Fibroblast of skin of scalp (primary cell): ENCODE results near the gene ZBTB25.

ENCODE experiments used
- DNase-seq: peaks from one replicate; pipeline ENCODE4 v3.0.0-alpha.2; 2013

Gene ZBTB25

DNA sequence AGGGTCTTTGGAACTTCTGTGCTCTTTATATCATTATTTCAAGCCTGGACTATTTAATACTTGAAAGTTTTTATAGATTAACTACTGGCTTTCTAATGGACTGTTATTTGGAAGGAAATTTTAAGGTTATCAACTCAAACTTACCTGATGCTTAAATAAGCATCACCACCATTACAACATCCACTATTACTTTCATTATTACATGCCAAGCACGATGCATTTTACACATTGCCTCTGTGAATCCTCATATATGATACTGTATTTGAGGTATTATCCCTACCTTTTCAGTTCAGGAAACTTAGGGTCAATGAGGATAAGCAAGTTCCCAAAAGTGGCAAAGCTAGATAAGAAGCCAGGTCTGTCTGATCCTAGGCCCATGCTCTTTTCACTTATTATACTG lies 13.3 kb upstream of the ZBTB25 start:
- no peak for DNase-seq

DNA sequence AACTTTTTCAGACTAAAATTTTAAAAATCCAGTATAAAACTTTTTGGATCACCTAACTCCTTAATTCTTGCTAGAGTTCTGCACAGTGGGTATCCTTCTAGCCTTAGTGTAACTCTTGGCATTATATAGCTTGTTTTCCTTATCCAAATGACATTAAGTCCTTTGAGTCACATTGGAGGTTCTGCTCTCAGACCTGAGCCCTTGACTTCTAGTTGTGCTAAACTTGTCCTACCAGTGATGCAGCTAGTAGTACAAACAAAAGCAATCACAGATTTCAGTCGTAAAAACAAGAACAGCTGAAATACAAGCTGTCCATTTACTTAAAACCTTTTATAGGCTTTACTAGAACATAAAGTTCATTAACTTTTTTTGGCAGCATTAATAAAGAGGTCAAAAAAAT lies 11.4 kb upstream of the ZBTB25 start:
- DNase-seq, result no peak

DNA sequence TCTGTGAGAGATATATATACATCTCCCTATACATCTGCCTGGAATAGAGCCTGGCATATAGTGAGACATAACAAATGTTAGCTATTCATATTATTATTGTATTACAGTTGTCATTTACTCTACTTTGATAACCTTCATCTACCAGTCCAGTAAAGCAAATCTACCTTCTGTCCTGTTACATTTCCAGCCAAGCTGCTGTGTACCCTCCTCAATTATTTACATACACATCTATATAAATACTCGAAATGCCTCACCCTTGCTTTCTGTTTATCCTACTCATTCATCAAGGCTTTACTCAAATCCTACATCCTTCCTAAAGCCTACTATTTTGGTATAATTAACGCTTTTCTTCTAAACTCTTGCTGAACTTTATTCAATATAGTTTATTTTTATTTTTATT lies 9.6 kb upstream of the ZBTB25 start:
- no peak for DNase-seq

DNA sequence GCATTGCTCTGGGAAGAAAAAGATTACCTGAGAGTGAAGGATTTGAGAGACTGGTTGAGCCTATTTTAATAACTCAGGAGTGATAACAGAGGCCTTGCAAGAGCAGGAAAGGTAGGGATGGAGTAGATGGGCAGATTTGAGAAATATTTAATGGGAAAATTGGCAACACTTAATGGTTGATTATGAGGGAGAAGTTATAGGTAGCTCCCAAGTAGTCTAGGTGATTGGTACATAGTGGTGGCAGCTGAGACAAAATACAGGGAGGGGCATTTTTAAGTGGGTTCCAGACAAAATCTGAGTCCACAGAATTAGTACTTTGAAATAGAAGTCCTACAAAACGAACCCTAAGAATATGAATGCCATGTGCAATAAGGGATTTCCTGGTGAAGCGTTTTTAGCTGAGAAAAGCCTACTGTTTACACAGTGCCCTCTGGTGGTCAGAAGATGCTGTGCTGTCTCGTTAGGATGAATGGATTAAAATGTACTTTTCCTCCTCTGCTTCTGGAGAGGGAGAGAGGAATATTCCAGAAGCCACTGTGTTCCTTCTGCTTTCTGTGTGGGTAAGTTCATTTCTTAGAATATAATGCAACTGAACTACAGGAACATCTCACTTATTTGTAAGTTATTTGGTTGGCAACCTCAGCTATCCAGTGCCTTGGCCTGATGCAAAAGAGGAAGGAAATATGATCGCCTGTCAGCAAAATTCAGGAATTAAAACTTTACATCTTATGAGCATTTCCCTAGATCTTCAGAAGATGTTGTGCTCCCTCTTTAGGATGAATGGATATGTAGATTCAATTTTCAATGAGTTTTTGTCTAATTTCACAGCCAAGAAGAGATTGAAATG lies 7.4 kb upstream of the ZBTB25 start:
- peak; percentile 67 for DNase-seq

DNA sequence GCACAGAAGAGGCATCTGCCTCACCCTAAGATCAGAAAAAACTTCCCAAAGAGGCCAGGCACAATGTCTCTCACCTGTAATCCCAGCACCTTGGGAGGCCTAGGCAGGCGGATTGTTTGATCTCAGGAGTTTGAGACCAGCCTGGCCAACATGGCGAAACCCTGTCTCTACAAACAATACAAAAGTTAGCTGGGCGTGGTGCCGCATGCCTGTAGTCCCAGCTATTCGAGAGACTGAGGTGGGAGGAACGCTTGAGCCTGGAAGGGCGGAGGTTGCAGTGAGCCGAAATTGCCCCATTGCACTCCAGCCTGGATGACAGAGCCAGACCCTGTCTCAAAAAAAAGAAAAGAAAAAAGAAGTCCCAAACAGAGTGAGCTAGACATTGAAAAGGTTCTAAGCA lies 5.4 kb upstream of the ZBTB25 start:
- DNase-seq, result no peak

DNA sequence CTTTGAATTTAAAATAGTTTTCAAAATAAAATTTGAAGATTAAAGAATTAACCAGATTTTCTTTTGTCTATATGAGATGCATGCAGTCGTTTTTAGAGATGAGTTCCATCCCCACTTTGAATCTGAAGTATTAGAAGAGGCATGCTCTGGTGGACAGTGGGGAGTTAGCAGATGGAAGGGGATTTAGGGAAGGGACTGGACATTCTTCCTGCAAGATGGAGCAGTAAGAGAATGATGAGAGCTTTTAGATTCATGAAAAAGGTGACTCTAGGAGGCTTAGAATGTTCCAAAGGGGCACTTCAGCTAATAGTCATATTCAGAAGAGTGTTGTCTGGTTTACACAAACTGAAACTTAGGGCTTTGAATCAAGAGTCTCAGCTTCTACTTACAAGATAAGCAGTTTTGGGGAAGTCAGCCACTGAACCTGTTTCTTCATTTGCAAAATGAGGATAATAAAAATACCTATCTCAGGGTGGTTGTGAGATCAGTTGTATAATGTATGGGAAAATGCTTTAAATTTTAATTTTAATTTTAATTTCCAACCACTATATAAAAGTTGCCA lies 4.7 kb upstream of the ZBTB25 start:
- no peak for DNase-seq

DNA sequence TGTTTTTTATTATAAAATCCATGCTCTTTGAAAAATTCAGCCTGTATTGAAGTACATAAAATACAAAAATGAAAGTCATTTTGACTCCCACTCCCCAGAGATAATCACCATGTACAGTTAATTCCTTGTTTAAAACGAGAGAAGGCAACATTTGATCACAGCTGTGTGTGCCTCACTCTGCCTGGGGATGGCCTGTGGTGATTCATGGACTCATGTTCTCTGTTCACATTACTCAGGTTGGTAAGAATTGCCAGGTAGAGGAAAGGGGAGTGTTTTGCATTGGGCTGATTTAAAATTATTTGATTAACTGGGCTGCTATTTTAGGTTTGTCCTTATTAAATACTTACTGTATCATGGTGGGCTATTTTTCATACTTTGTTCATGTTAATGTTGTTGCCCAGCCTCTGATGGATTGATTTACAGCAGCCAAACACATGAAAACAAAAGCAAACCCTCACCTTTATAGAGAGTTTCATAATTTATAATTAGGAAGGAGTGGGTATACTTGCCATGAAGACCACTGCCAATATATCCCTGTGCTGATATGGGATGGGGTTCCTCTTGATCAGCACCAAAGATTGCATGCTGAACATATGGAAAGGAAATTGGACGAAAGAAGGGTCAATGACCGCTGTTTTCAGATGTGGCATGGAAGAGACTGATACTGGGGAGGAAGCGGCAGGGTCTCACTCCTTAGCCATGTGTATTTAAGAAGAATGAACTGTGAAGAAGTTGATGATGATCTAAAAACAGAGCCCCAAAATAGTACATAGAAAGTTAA lies 3.9 kb upstream of the ZBTB25 start:
- DNase-seq, result no peak

DNA sequence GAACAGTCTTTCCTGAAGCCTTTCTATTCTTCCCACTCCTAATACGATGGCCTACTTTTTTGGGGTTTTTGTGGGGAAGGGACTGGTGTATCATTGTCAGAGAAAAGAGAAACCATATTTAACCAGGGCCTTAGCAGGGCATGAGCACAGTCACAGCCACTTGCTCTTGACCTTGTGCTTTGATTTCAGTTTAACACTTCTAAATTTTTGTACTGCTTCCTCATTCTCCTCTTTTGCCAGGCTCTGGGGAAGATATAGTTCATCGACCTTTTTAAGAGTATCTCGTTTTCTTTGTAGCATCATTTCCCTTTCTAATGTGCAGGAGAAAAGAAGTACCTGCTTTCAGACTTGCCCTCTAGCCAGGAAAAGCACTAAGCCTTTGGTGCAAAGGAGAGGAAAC lies 3.1 kb upstream of the ZBTB25 start:
- no peak for DNase-seq

DNA sequence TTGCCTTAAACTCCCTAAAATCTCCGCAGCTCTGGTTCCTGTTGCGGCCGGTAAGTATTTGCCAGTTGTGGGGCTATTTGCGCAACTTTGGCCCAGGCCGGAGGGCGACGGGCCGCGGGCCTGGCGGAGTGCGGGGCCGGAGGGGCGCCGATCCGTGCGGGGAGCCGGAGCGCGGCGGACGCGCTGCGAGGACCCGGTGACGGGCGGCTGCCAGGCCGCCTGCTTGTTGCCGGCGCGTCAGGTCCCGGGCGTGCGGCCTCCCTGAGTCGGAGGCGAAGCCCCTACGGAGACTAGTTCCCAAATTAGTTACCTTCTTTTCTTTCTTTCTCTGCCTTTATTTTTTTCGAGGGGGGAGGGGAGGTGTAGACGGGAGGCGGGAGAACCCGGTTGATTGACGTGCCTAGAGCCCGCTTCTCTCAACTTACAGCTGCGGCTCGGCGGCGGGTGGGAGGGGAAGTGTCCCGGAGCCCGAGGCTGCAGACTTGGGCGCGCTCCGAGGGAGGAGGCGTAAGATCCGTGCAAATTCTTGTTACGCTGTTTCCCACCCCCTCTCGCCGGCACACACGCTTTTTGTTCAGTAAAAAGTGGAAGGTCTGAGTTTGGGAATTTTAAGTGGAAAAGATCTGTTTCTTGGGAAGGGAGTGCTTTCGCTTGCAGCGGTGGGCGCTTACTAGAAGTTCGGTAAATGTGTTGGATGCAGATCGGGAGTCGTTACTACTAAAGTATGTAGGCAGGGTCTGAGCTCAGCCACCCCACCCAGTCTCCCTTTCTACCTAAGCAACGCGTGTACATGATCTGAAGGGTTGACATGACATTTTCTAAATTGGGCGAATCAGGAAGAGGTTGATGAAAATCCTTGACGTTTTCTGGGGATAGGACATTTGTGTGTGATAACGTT lies 1.5 kb upstream of the ZBTB25 start:
- peak; percentile 92 for DNase-seq

DNA sequence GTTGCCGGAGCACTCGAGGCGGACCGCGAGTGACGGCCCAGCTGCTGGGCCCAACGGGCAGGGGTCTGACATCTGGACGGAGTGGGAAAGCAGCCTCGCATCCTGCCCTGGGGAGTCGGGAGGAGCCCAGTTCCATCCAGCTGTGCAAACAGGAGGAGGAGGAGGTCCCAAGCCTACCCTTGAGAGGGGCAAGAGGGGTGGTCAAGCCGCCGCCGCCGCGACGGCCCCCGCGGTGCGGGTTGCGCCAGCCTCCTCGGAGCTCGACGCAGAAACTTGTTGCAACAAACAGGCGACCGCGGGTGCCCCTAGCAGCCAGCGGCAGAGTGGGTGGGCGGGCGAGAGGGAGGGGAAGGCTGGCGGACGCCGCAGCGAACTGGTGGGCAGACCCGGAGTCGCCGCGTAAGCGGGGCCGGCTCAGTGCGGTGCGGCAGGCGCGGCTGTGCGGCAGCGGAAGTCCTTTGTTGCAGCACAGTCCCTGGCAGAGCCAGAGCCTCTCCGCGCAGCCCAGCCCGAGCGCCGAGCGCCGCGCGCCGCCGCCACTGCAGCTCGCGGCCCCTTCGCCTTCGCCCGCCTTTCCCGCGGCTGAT lies 765 bp upstream of the ZBTB25 start, which contains the start of gene ZBTB1:
TSS of gene ZBTB1 (plus strand) at position 461 of the 587 bp plus-strand sequence. CDS start 16,735 bp downstream, outside the sequence.
- DNase-seq, result peak; percentile 92

DNA sequence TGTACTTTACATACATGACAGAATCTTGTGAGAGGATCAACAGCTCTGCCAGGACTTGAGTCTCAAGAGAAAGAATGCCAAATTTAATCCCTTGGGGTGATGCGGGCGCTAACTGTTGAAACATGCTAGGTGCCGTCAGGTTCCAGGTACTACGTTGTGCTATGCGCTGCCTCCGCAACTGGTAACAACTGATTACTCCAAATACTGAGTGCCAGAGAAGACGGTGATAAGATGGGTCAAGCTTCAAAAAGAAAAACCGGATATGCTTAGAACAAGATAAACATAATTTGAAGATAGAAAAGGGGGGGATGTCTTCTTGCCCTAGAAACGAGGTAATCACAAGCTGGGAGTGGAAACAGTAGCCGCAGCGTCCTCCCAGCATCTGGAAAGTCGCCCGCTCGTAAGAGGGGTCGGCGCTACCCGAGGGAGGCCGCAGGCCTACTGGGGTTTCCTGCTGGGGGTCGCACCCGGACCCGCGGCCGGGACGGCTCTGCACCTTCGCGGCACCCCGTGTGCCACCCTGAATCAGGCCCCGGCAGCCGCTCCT lies 678 bp downstream of the ZBTB25 start:
- DNase-seq, result no peak

DNA sequence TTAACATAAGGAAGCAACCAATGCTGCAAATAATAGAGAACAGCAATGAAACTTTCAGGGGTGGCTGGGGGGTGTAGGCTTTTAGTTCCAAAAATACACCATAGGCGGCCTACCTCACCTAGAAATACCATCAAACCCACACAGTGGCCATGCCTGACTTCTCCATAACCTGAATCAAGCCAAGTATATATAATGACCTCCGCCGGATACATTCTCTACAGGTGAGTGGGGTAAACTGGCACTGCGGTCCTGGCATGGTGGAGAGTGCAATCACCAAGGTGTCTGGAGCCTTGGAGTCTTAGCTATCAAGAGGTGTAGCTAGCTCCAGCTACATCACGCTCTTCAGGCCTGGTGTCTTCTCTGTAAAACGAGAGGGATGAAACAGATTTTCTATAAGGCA lies 1.2 kb downstream of the ZBTB25 start:
- DNase-seq, result no peak

DNA sequence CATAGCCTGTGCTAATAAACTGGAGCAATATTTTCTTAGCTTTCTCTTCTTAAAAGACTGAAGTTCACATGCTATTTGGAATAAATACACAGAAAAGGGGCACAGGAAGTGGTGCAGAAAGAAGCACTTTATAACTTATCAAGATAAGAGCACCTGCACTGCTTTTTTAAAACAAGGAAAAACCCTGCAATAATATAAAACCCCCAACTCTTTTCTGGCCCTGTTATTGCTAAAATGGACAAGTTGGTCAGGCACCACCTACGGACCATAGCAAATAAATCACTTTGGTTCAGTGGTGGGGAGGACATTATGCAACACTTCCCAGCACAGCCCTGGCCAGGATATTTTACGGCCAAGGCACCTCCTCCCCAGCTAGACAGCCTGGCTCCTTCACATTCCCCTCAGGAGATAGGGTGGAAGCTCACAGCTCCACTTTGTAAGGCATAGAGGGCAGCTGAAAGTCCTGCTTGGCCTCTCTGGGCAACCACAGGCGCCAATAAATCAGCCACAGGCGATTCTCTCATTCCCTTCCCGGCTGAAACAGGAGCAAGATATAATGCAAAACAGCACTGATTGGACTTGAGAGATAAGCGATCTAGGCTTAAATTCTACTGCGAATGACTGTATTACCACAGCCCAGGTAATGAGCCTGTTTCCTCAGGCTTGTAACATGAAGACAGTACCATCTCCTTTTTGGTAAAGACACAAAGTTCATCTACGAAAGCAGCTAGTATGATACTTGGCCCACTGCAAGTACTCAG lies 2.0 kb downstream of the ZBTB25 start:
- DNase-seq, result peak; percentile 38

DNA sequence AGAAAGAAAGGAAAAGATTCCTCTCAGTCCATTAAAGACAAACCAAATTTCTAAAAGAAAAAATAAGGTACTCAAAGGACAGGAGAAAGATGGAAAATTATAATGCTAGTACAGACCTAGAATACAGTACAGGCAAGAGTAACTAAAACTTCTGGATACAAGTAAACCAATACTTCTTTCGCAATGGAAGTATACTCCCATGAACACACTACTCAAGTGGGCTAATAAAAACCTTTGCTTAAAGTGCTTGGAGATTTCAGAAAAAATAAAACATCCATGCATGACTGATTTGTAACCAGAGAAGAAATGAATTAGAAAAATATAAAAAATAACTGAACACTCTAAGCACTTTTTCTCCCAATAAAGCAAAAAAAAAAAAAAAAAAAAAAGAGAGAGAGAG lies 3.5 kb downstream of the ZBTB25 start:
- no peak for DNase-seq

DNA sequence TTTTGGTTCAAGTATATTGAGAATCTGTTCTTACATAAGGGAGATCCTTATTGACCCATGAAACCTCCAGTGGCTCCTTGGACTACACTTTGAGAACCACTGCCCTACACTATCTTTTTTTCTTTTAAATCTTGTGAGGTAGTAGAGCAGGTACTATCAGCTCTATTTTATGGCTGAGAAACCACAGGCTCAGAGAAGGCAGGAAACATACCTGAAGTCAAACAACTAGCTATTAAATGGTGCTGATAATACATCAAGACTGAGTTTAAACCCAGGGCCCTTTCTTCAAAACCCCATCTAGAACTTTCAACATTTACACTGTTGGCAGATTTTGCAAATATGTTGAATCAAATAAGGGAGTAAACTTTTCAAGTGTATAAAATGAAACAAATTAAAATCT lies 6.9 kb downstream of the ZBTB25 start:
- DNase-seq, result no peak

DNA sequence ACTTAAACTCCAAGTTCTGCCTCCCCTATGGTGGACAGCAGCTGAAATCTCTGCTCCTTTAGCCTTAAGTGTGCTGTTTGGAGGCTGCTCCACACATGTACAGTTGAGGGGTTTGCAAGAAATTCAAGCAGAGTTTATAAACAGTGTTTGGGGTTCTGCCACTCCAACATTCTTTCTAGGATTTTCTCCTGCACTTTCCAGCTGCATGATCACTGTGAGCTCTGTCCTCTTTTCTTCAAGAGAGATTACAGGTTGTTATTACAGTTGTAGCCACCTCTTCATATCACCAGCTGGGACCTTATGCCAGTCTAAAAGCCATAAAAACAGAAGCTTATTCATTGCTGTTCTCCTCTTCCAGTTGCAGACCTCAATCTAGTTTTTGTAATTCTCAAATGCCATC lies 8.4 kb downstream of the ZBTB25 start:
- DNase-seq, result no peak

DNA sequence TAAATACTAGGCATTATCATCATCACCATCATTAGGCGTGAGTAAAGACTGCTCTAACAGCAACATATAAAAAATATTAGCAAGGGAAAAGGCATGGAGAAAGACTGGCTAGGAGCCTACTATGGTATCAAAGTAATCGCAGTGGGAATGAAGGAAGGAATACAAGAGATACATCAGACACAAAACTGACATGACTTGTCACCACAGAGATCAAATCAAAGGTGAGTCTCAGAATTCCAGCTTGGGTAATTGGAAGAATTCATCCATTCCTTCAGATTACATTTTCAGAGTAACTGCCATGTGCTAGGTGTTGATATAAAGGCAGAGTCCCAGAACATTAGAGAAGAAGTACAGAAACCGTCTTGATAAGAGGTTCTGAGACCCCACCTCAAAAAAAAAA lies 10.2 kb downstream of the ZBTB25 start:
- DNase-seq, result no peak

DNA sequence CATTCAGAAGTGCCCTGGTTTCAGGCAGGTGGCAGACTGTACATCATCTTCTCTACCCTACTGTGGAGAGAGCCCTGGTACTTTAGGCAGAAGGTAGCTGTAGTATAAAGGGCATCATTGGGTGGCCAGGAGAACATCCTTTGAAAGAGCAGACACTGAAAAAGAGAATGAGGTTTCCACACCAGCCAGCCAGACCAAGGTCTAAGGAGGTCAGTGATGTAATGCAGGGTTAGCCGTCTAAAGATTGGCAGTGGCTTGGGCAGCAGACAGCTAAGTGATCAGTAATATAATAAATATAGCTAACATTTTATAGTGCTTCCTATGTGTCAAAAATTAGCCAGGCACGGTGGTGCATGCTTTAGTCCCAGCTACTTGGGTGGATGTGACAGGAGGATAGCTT lies 12.0 kb downstream of the ZBTB25 start:
- no peak for DNase-seq

DNA sequence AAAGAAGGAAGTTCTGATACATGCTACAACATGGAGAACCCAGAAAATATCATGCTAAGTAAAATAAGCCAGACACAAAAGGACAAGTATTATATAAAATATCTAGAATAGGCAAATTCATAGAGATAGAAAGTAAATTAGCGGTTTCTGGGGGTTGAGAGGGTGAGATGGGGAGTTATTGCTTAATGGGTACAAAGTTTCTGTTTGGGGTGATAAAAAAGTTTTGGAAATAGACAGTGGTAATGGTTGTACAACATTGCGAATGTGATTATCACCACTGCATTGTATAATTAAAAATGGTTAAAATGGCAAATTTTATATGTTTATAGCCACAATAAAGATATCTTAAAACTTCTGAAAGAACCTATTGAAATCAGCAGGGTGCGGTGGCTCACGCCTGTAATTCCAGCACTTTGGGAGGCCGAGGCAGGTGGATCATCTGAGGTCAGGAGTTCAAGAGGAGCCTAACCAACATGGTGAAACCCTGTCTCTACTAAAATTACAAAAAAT lies 15.0 kb downstream of the ZBTB25 start:
- DNase-seq, result no peak

DNA sequence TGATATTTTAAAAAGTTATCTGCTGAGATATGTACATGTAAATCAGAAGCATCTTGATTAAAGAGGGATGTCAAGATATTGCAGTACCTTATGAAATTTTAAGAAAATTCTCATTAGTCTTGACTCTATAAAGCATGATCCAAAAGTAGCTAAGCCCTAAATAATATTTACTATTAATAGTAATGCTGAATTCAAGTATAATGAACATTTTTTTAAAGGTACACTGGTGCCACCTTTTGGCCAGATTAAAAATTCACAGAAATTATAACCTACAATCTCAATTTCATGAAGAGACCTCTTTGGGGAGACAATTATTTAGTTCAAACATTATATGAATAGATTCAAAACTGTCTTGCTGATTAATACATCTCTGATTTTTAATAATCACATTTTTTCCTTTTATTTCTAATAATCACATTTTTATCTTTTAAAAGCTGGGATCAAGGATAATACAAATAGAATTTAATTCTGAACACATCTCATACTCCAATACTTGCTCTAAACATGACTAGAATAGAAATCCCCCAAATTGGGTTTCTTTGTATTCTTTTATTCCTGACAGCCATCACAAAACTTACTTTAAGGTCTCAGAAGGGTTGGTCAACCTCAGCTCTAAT lies 24.9 kb downstream of the ZBTB25 start:
- DNase-seq, result peak; percentile 46
